ENCODE measurements around the gene CP. TPM values are rescaled to one million over a fixed set of nuclear protein-coding genes. Genes with fewer than 3 reads are reported as not detected.

CP gene
- total RNA-seq, 4 donors from 2014 or later, result 1.1 to 64.4 (median 44.1) TPM

GRCh38 chr3:149177122-149177521, 44.5 kb downstream of the CP start:
- no peak for TF ChIP-seq CTCF (IDR thresholded peaks at IDR 0.05; ENCODE audit: low read depth)

- TF ChIP-seq CTCF (IDR thresholded peaks at IDR 0.05; ENCODE audit: low read depth), result no peak
Measured at GRCh38 chr3:149174901-149175300, 46.7 kb downstream of the CP start.

GRCh38 chr3:149170672-149171071, 51.0 kb downstream of the CP start:
- no peak for TF ChIP-seq CTCF (IDR thresholded peaks at IDR 0.05; ENCODE audit: low read depth)

GRCh38 chr3:149167898-149168297, 53.7 kb downstream of the CP start:
- no peak for TF ChIP-seq CTCF (IDR thresholded peaks at IDR 0.05; ENCODE audit: low read depth)

GRCh38 chr3:149163066-149163465, 58.6 kb downstream of the CP start:
- TF ChIP-seq CTCF (IDR thresholded peaks at IDR 0.05; ENCODE audit: low read depth), result no peak

- TF ChIP-seq CTCF (IDR thresholded peaks at IDR 0.05; ENCODE audit: low read depth), result no peak
Measured at GRCh38 chr3:149162007-149162406, 59.6 kb downstream of the CP start.

GRCh38 chr3:149160754-149161300, 60.8 kb downstream of the CP start:
- TF ChIP-seq CTCF (IDR thresholded peaks at IDR 0.05; ENCODE audit: low read depth), result no peak
